HEK293T (cell line): ENCODE measurements around the gene NDUFS4.
"Not testable (repeated sequence)": the region's sequence is repeated elsewhere in the genome, so short reads cannot be mapped to it uniquely, and the experiment has no call there.

ENCODE experiments used
- ARNT ChIP-seq: fragments of 450-650 bp; IDR thresholded peaks from 2 replicates; pipeline ENCODE4 v1.6.1; 2017; ENCODE audit warnings: mild to moderate bottlenecking
- BHLHE40 ChIP-seq: fragments of 450-650 bp; IDR thresholded peaks from 2 replicates; pipeline ENCODE4 v1.6.1; 2016; ENCODE audit warnings: mild to moderate bottlenecking, moderate library complexity, borderline replicate concordance
- CTBP1 ChIP-seq: fragments of 450-650 bp; IDR thresholded peaks from 2 replicates; pipeline ENCODE4 v1.6.1; 2016; ENCODE audit warnings: borderline replicate concordance
- ELF4 ChIP-seq: fragments of 450-650 bp; IDR thresholded peaks from 2 replicates; pipeline ENCODE4 v1.6.1; 2017; ENCODE audit warnings: antibody characterized with exemption
- FOXA1 ChIP-seq: fragments of 450-650 bp; IDR thresholded peaks from 2 replicates; pipeline ENCODE4 v1.6.1; 2016; ENCODE audit warnings: mild to moderate bottlenecking
- FOXM1 ChIP-seq: fragments of 450-650 bp; IDR thresholded peaks from 2 replicates; pipeline ENCODE4 v1.6.1; 2017; ENCODE audit warnings: mild to moderate bottlenecking, borderline replicate concordance
- HDGF ChIP-seq: fragments of 450-650 bp; IDR thresholded peaks from 2 replicates; pipeline ENCODE4 v1.6.1; 2017; ENCODE audit warnings: antibody characterized with exemption, borderline replicate concordance
- L3MBTL2 ChIP-seq: fragments of 450-650 bp; conservative IDR thresholded peaks from 2 replicates; pipeline ENCODE4 v1.6.1; 2016; ENCODE audit warnings: mild to moderate bottlenecking
- LEF1 ChIP-seq: fragments of 450-650 bp; IDR thresholded peaks from 2 replicates; pipeline ENCODE4 v1.6.1; 2017; ENCODE audit warnings: mild to moderate bottlenecking, borderline replicate concordance
- PKNOX1 ChIP-seq: fragments of 450-650 bp; IDR thresholded peaks from 2 replicates; pipeline ENCODE4 v1.6.1; 2016
- SP1 ChIP-seq: fragments of 450-650 bp; IDR thresholded peaks from 2 replicates; pipeline ENCODE4 v1.6.1; 2017
- SUZ12 ChIP-seq: fragments of 450-650 bp; IDR thresholded peaks from 2 replicates; pipeline ENCODE4 v1.6.1; 2016; ENCODE audit warnings: mild to moderate bottlenecking
- TARDBP ChIP-seq: fragments of 450-650 bp; IDR thresholded peaks from 2 replicates; pipeline ENCODE4 v1.6.1; 2016
- ZNF384 ChIP-seq: fragments of 450-650 bp; IDR thresholded peaks from 2 replicates; pipeline ENCODE4 v1.6.1; 2016

DNA sequence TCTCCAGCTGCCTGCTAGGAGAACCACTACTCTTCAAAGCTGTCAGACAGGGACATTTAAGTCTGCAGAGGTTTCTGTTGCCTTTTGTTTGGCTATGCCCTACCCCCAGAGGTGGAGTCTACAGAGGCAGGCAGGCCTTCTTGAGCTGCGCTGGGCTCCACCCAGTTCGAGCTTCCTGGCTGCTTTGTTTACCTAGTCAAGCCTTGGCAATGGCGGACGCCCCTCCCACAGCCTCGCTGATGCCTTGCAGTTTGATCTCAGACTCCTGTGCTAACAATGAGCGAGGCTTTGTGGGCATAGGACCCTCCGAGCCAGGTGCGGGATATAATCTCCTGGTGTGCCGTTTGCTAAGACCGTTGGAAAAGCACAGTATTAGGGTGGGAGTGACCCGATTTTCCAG, 104.9 kb downstream of the NDUFS4 start:
- not testable (repeated sequence) for TF ChIP-seq BHLHE40, TARDBP, ZNF384, FOXM1, ELF4, ARNT, SP1, SUZ12, HDGF, FOXA1, LEF1, L3MBTL2, PKNOX1, CTBP1
